CD1c-positive myeloid dendritic cell (primary cell): ENCODE measurements around the gene FHDC1.

Source experiments
- DNase-seq: peaks from one replicate; pipeline ENCODE4 v3.0.0-alpha.2; 2016; ENCODE audit errors: extremely low spot score

Gene FHDC1

DNA sequence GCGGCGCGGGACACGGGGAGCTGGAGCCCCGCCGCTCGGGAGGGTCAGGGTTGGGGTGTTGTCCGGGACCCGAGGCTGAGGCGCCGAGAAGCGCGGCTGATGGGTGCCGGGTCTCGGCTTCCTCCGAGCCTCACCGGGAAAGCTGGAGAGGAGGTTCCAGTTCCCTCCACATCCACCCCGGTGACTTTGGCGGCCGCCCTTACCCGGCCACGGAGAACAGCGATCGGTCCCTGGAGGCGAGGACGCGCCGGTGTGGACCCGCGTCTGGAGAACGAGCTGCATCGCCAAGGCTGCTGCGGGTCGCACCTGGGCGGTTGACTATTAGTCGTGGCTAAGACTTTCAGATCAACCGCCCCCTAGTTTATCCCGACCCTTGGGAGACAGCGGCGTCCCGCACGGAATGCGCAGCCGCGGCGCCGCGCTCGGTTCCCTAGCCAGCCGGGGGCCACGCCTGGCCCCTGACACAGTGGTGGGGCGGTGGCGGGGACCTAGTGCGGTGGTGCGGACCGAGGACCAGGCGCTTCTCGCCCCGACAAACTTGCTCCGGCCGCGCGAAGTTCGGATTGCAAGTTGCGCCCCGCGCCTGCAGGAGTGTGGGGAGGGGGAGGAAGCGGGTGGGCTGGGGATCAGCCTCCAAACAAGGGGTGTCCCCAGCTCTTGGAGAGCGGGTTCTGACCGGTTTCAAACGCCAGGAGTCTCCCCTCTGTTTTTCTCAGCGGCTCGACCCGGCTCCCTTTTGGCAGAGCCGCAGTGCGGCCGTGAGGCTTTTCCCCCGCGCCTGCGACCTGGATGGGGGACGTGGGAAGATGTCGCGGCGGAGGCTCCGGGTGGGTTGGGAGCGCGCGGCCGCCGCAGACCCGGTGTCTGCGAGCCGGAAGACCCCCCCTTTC, 568 bp downstream of the FHDC1 start:
- DNase-seq, result peak; percentile 9

DNA sequence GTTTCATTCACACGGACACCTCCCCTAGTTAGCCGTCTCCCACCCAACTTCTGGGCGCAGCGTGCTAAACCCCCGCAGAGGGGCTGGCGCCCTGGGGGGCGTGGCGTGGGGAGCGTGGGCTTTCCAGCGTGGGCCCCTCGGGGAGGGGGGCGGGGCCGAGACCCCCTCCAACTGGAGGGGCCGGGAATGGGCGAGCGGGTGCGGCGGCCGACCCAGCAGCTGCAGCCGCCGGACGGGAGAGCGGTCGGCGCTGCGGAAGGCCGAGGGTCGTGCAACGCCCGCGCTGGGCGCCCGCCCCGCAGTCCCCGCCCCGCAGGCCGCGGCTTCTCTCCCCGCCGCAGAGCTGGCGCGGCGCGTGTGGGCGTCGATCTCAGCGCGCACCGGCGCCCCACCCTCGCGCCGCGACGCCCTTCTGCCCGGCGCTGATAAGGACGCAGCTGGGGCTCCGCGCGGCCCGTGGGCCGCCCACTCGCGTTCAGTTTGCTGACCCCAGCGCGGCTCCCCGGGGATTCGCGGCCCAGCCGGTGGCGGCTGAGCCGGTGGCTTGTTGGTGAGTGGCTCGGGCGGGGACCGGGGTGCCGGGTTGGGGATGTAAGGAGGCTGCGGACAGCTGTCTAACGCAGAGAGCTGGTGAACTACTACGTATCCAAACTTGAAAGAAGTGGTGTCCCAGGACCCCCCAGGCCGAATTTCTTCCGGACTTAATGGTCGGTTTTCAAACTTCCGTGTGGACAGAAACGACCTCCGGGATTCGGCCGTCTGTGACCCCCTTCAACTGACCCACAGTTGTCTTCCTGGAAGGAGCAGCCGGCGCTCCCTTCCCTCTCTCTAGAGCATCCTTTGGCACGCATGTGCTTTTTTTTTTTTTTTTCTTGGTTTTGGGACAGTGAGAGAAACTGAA, 1.5 kb downstream of the FHDC1 start:
- peak; percentile 51 for DNase-seq

DNA sequence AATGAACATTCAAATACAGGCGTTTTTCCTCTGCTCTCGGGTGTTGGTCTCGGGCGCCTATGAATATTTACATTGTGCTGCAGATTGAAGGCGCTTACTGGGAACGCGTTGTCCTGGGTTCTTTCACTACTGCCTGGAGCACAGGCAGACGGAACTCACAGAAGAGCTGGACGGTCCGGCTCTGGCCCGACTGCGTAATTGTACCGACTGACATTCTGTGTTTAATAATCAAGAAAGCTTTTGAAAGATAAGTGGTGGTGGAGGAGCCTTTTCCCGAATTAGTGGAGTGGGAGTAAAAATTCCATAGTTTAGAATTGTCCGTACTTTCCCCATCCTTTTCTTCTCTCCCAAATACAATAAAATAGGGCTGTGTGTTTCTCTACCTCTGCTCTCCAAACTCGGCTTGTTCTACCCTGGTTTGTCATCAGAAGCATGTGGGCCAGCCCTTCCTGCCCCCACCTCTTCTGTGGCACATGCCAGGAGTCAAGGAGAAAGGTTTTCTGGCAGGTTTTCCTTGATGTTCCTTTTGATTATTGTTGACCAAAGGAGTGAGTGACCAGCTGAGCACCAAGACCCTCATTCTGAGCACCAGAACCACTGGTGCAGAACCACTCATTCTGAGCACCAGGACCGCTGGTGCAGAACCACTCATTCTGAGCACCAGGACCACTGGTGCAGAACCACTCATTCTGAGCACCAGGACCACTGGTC, 2.3 kb downstream of the FHDC1 start:
- no peak for DNase-seq

DNA sequence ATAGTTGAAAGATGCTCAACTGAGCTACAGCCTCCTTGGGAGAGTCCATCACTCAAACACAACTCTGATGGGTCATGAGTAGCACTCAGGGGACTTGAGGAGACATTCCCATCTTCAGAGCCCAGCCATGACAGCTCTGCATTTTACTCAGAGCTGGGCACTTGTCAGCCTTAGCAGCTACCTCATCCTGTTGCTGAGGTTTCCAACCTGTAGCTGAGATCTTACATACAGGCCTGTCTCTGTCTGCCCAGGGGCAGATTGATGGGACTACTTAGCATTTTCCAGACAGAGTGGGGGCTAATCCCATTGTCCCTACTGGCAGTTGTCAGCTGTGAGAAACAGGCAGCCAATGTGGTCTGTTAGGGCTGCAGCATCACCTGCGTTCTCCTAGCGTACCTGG, 3.5 kb downstream of the FHDC1 start:
- no peak for DNase-seq

DNA sequence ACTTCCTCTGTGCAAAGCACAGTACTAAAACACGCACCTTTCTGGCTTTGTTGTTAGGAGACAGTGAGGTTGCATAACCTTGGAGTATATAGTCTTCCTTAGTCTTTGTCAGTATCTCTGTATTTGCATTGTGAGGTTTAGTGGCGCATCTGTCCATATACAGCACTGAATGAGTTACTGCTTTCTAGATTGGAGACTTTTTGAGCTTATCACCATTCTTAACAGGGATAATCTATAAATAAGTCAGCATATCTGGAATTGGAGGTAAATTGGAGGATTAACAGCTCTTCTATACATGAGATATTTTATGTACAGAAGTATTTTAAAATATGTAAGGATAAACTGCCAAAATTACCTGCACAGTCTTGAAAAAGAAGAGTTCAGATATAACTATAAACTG, 4.3 kb downstream of the FHDC1 start:
- no peak for DNase-seq

DNA sequence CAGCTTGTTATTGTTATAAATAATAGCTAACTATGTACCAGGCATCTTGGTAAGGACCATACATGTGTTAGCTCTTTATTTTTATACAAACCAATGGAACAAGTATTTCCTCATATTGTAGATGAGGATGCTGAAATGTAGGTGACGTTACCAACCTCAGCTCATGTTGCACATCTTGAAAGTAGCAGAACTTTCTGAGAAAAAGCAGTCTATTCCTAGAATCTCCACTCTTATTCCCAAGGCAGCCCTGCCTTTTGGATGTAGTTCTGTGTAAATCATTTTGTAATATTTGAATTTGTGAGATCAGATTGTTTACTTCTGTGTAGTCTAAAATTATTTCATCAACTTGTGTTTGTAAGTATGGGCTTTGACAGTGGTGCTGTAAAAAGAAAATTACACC, 5.3 kb downstream of the FHDC1 start:
- no peak for DNase-seq

DNA sequence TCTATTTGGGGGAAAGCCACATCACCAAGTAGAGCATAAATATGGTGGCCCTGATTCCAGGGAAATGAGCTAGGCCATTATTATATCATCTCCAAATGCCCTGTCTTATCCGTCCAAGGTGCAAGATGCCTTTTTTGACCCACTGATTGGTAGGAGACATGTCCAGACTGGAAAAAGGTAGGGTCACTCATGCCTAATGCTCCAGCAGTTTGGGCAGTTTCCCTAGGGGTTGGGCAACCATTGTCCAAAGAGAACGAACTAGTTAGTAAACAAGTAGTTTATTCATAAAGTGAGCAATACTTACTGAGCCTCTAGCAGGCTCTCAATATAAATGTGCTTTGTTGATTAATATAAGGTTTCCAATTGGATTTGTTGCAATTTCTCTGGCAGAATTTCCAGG, 6.2 kb downstream of the FHDC1 start:
- DNase-seq, result no peak

DNA sequence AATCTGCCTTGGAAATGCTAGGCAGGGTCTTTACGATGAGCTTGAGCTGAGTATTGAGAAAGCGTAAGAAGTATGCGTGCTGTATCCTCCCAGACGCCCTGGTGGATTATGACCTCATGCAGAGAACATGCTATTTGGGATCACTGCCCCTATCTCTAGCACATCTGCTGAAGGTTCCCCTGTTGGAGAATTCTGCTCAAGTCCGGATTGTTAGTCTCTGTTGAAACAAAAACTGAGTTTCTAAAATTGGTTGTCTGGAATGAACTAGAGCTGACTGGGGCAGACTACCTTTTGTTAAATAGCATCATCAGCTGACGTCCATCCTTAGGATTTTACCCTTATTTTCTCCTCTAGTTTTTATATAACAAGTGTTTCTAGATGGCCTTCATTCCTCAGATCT, 7.5 kb downstream of the FHDC1 start:
- DNase-seq, result no peak

DNA sequence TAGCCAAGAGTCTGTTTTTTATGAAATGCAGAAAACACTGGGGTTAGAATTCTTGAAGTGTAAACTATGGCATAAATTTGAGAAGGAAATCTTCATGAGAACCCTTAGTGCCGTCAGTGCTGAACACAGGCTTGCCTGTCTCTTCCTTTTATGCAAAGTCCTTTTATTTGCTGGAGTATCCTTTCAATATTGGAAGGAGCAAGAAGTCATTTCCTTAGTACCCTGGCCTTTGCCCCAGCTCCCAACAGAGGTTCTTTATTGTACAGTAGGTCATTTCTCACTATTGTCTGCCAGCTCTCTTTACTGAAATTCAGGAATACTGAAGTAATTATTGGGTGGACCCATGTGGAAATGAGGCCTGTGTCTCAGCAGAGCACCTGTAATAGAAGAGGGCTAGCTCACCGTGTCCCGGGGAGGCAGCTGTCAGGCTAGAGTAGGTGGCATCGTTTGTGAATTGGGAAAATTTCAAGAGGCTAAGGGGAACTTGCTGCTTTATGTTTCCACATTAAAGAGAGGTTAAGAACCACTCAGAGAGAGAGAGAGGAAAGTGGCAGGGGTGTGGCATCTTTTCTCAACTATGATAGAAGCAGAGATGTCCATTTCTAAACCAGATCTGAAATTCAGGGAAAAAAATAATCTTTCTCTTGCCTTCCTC, 8.7 kb downstream of the FHDC1 start:
- no peak for DNase-seq

DNA sequence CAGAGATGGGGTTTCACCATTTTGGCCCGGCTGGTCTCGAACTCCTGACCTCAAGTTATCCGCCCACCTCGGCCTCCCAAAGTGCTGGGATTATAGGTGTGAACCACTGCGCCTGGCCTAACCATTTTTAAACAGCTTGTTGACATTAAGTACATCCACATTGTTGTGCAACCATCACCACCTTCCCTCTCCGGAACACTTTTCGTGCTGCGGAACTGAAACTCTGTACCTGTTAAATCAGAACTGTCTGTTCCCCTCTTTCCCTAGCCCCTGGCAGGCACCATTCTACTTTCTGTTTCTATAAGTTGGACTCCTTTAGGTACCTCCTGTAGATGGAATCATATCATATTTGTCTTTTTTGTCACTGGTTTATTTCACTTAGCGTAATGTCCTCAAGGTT, 9.5 kb downstream of the FHDC1 start:
- DNase-seq, result no peak

DNA sequence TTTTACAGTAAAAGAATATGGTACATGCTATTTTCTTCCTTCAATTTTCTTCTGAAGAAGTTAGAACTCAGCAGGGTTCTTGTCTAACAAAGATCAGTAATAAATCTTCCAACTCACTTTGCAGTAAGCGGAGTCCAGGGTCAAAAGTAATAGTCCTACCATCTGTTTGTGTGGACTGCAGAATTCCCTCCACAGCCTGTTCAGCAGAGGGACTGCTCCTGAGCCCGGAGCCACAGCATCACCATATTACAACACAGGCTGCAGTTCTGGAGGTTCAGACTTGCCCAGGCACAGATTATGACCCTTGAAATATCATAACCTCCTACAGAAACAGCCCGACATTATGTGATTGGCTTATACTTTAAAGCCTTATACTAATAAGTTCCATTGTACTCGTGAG, 10.3 kb downstream of the FHDC1 start:
- no peak for DNase-seq

DNA sequence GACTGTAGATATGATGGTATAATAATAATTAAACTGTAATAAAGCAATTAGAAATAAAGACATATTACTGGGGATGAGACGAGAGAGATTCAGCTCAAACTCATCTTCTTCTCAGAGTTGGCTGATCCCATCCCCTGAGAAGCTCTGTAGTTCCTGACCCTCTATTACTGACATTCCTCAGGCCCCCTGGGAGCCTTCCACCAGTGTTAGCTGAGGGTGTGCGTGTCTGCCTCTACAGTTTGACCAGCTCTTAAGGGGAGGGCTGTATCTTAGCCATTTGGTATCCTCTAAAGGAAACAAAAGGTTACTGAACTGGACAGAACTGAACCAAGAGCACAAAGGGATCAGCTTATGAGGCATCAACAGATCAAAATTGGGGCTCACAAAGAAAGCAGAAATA, 11.2 kb downstream of the FHDC1 start:
- no peak for DNase-seq

DNA sequence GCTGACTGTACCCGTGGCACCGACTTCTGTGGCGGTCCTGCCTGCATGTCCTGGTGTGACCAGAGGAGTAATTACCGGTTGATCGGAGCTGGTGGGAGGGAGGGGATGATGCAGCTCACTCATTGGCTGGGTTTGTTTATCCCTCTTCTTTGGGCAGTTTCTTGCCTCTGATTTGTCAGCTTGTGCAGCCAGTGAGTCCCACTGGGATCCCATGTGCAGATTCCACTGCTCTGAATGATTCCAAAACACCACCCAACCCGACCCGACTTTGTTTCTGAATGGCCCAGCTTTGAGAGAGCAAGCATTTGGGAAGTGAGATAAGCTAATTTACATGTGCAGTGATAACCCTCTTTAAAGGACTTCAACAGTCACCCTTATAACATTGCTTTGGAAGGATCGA, 13.8 kb downstream of the FHDC1 start:
- no peak for DNase-seq

DNA sequence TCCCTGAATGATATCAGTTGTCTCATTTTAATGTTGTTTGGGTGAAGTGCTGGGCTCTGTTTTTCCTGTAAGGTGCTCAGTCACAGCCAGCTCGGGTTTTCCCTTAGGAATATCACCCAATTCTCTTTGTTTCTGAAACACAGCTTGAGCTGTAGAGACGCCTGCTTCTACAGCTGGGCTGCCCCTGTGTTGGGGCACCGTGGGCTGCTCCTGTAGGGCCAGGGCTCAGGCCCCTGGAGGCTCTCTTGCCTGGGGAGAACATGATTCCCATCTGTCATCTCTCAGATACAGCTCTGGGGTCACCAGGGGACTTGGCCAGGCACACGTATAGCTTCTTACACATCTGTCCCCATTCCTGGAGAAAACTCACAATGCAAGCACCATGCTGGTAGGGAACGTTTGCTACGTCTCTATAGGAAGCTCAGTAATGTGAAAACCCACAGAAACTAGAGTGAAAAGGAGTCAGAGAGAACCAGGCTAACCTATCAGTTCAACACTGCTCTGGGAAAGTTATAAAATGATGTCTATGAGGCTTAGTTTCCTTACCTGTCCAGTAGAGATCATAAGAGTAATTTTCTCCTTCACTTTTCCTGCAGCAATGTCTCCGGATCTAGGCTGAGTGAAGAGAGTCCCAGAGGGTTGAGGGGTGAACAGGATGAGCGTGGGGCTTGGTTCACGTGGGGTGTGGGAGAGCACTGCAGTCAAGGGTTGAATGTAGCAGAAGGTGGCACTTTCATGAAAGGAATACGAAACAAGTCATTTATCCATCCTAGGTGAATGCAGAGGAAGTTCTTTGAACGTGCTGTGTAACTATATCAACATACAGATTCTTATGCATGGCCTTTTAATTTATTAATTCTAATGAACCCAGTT, 14.5 kb downstream of the FHDC1 start:
- DNase-seq, result no peak

DNA sequence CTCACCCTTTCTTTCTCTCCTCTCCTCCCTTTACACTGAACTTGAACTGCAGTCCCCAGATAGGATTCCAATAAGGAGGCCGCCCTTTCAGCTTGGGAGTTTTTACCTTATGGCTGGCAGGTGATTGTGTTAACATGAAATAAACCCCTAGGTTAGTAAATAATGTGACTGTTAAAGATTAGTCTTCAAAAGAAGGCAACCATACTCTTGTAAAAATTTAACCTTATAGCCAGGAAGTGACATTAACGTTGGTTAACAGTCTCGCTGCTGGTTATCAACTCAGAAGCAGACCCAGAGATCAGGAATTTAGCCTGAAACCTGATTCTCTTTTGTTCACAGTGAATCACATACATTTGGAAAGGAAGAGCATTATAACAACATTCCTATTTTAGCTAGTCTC, 15.2 kb downstream of the FHDC1 start:
- no peak for DNase-seq

DNA sequence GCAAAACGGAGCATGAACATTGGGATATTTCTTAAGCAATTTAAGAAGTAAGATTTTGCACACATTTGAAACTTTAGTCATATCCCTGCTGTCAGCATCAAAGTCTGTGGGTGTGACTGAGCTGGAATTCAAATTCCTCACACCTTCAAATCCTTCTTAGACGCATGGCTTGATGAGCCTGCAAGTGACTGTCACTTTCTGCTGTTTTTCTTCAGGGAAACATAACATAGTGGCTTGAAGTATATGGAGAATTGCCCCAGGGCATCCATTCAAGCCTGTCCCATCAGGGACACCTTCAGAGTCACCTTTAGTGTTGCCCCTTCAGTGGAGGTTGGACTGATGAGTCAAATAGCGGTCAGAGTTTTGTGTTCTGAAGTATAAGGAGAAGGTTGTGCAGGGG, 17.4 kb downstream of the FHDC1 start:
- no peak for DNase-seq

DNA sequence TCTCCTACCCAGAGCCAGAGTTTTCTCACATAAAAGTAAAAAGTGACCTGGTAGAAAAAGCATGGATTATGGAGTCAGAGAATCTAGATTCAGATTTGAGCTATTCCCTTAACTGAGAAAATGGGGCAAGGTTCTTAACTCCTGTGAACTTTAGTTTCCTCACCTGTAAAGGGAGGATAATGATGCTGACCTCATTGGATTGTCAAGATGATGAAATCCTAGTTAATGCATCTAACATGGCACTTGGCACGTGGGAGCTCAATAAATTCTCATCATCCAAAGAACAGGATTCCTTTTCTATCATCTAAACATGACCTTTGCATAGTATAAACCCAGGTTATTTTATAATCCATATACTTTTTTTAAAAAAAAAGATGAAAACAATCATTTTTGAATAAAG, 18.6 kb downstream of the FHDC1 start:
- no peak for DNase-seq

DNA sequence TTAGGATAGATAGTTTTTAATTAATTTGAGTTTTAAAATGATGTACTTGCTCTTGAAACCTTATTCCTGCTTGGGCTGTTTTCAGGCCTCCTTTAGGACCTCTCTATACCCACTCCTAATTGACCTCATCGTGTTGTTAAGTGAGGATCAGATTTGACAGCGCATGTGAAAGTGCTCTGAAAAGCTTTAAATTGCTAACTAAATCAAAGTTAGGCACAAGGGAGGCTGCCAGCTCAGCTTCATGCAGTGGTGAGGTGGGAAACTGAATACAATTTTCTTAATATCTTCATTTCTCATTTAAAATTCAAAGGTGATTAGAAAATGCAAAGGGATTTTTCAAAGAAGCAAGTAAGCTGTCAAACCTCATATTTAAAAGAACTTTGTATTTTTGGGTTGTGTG, 20.0 kb downstream of the FHDC1 start:
- DNase-seq, result no peak

DNA sequence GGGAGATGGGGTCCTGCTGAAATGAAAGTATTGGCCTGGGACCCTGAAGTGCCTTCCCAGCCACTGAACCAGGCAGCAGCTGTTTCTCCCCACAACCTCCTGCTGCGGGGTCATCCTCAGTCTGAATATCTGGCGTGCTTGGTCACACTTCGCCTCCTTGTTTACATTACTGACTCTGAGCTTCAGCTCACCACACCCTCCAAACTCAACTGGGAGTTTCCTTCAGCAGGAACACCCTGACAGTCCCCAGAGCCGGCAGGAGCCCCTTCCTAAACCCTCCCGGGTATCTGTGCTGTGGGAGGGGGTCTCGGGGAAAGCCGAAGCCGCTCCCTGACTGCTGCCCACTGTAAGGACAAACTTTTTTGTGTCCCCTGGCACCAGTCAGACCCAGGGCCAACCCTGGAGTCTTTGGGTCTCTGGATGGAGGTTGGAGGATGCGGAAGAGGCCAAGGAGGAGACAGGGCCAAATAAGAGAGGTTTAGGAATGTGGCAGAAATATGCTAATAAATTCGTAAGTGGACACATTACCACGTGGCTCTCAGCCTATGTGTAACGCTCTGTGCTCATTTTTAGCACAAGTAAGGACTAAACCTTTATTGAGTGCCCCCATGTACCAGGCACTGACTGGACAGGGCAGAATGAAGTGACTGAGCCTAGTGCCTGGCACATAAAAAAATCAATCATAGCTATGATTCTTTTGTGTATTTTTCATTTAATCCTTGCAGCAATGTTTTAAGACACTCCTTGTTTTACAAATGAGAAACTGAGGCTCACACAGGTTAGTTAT, 20.7 kb downstream of the FHDC1 start:
- no peak for DNase-seq
